Activated CD4-positive, alpha-beta T cell treated with anti-CD3 and anti-CD28 coated beads for 1 hour (primary cell): ENCODE results near the gene TXNL4A.

Source experiments
- DNase-seq: peaks from one replicate; pipeline ENCODE4 v3.0.0-alpha.2; 2020

TXNL4A gene

DNA sequence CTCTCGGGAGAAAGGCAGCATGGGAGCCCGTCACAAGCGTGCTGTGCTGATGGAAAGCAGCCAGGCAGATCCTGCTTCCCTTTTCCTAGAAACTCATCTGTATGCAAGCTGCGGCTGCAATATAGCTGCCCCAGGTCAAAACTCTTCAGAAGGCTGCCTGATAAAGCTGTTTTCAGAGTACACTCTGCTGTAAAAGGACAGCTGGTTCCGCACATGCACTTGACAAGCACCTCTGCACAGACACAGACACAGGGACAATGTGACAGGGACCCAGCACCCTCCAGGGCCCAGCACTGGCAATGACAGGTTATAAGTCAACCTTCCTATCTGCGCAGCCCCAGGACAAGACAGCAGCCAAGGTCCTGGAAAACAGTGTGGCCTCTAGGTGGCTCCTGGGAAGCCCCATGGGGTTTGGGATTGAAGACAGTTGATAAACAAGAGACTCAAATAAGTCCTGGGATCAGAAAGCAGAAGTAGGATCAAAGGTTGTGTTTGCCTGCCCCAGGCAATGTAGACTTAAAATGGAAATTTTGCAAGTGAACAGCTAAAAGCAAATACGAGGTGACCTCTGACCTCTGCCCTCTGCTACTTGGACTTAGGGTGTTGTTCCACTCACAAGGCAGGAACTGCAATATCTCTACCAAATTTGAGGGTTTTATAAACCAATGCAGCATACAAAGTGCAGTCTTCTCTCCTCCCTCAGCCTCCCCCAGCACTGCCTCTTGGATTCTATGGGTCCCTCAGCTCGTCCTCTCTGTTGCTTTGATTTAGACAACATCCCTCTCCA lies 53.9 kb downstream of the TXNL4A start:
- no peak for DNase-seq

DNA sequence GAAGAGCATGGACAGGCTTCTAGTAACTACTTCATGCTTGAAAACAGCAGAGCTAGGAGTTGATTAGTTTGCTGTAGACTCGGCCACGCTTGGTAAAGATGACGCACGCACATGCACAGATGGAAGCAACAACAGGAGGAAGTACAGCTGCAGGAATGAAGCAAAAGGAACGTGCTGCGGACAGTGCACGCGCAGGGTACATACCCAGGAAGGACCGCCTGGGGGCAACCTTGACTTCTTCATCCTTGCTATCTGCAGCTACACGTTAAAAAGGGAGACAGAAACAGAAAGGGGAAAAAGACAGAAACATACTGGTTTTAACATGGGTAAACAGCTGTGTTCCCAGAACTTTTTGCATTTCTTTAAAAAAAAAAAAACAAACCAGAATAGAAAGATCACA lies 54.6 kb downstream of the TXNL4A start:
- no peak for DNase-seq

DNA sequence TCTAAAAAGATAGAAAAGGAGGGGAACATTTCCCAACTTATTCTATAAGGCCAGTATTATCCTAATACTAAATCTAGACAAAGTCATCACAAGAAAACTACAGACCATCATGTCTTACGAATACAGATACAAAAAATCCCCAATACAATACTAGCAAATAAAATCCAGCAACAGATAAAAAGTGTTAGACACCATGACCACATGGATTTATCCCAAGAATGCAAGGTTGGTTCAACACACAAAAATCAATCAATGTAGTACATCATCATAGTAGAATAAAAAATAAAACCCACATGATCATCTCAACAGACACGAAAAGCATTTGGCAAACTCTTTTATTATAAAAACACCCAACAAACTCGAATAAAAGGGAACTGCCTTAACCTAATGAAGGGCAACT lies 55.5 kb downstream of the TXNL4A start:
- no peak for DNase-seq

DNA sequence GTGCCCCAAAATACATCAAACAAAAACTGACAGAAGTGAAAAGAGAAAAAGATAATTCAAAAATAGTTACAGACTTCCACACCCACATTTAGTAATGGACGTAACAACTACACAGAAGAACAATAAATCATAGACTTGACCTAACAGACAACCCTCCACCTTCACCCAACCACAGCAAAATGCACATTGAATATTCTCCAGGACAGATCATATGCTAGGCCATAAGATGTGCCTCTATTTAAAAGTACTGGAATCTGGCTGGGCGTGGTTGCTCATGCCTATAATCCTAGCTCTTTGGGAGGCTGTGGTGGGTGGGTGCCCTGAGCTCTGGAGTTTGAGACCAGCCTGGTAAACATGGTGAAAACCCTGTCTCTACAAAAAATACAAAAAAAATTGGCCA lies 56.9 kb downstream of the TXNL4A start:
- DNase-seq: no peak

DNA sequence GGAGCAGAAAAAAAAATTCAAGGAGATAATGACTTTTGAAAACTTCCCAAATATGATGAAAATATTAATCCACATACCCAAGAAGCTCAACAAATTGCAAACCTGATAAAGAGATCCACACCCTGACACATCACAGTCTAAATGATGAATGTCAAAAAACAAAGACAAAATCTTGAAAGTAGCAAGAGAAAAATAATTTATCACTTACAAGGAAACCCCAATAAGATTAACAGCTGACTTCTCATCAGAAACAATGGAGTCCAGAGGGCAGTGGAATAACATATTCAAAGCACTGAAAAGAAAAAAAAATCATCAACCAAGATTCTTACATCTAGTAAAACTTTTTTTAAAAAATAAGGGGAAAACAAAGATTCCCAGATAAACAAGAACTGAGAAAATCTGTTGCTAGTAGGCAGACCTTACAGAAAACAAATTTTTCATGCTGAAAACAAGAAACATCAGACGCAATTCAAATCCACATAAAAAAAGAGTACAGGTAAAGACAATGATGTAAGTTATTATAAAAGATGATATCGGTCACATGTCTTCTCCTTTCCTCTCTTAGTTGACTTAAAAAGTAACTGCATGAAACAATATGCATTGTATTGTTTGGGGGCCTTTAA lies 58.2 kb downstream of the TXNL4A start:
- DNase-seq: no peak

DNA sequence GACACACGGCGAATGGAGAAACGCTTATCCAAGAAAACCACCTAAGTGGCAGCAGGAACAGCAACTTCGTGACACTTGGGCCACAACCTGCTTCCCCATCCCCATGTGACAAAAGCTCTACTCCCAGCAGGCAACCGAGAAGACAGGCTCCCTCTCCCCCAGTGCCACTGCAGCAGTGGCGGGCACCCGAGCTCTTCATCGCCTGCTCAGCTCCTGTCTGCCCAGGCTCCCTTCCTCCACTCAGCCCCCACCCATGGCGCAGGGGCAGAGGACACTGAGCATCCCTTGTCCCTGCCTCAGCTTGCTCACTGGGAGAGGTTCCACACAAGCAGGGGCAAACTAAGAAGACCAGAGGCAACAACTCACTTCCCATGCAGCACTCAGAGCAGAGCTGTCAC lies 59.8 kb downstream of the TXNL4A start:
- DNase-seq: no peak

DNA sequence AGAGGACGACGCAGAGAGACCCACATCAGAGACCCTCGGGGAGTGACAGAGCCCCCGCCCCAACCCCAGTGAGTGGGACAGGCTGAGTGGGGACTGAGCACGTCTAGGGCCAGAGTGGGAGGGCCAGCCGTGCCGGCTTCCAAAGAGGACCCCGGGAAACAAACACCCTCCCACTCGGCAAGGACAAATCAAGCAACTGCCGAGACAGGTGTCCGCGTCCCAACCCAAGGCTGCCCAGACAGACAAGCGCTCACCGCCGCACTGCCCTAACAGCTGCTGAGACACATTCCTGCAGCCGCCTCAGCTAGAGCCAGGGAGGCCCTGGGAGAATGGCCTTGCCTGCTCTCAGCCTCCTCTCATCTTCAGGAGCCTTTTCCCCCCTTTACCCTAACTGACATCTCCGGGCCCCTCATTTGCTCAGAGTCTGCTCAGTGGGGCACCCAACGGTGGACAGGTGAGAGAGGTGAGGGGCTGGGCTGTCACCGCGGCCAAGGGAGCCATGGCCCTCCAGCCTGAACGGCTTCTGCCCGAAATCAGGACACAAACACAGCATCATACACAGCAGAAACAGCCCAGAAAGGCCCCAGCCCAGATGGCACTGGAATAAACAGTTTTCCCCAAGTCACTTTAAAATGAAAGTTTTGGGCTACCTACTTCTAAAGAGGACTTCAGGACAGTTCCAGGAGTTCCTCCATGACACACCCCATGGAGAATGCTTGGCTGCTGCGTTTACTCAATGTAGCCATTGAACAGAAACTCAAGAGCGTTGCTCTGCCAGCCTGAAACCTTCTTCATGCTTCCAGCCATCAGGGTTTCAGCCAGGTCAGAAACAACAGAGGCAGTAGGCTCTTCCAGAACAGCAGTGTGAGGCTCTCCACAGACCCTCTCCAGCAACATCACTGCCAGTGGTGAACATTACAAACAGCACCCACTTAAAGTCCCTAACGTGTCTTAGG lies 60.5 kb downstream of the TXNL4A start:
- DNase-seq: peak; percentile 1

DNA sequence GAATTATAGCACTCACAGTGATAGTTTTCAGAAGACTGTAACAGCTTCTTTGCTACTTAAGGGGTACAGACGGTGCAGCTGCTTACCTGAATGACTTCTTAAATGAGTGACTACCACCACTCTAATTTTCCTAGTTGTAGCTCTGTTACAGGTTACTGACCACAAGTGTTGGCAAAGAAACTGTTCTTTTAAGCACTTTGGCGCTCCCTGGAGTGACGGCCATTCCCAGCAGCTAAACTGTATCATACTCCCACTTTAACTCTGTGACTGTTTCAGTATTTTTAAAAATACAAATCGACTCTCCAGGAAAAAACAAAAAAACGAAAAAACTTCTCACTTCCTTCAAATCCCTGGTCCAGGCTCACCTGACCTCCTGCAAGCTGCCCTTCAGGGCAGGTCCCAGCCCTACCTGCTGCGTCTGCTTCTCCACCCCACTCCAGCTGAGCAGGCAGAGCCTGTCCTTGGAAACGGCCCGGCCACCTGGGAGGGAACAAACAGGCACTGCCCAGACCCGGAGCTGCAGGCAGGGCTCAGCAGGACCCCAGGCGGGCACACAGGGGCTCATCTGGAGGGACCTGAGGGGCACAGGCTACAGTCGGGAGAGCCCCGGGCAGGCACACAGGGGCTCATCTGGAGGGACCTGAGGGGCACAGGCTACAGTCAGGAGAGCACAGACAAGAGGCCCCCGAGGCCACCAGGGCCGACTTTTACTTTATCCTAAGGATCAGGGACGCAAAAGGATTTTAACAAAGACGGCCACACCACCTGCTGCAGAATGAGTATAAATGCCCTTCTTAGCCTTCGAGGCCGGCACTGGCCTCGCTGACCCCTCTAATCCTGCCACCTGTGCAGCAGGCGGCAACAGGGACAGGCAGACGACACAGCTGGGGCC lies 61.4 kb downstream of the TXNL4A start:
- DNase-seq: peak; percentile 5

DNA sequence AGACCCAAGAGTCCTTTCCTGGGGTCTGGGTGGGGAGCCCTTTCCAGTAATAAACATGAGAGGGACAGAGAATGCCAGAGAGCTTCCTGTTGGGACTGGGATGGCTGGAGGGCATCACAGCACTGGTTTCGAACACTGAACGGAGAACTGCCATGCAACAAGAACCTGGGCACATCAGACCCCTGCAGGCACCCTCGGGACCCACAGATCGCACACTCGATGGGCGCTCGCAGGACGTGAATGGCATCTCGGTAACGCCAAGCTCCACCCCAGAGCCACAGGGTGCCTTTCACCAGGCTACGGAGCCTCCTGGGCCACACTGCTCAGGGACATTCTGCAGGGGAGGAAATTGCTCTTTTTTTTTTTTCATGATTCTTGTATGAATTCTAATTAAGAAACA lies 62.1 kb downstream of the TXNL4A start:
- peak; percentile 1 for DNase-seq

DNA sequence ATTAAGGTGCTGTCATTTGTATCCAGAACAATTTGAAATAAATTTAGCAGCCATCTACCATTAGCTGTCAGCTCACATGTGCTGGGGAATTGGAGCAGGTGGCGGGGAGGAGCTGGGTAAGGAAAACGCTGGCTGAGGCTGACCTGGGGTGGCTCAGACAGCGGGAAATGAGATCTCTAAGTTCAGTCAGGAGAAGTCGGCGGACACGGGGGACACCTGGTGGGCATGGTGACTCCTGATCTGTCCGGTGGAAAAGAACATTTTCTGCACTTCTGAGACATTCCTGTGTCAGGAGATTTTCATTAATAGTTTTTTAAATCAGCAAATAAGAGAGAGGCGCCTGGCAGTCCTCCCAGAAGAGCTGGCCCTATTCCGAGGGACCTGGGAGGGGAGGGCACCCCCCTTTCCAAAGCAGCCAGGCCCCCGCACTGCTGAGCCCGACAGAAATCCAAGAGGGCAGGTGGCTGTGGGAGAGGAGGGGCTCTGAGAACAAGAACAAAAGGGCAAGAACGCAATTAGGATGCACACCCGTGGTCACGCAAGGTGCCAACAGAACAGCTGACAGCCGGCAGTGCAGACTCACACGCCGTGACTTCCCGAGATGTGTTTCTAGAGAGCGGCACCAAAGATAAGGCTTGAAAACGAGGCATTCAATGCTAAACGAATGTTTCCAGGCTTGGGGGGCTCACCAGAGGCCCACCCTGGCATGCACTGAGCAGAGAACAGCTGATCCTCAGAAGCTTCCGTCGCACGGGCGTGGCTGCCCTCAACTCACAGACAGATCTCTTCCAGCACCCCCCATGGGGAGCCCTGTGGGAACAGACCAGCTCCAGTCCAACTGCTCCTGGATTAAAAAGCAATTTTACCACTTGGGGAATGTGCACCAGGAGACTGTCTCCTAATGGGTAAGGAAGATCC lies 63.3 kb downstream of the TXNL4A start:
- DNase-seq: peak; percentile 5

DNA sequence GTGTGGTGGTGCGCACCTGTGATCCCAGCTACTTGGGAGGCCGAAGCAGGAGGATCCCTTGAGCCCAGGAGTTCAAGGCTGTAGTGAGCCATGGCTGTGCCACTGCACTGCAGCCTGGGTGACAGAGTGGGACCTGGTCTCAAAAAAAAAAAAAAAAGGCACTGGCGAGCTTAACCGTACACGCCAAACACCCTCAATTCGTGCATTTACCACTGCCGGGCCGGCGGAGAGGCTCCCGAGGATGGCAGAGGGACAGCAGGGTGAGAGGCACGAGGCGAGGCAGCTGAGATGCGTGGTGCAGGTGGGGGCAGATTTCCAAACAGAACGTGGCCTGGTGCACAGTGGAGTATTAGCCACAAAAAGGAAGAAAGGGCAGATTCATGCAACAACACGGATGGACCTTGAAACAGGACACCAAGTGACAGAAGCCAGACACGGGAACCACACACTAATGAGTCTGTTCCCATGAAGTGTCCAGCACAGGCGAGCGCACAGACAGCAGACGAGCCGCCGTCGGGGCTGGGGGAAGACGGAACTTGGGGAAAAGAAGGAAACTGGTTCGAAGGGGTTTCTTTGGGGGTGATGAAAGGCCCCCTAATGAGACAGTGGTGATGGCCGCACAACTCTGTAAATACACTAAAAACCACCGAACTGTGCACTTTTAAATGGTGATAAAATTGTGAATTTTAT lies 64.3 kb downstream of the TXNL4A start:
- DNase-seq: no peak

DNA sequence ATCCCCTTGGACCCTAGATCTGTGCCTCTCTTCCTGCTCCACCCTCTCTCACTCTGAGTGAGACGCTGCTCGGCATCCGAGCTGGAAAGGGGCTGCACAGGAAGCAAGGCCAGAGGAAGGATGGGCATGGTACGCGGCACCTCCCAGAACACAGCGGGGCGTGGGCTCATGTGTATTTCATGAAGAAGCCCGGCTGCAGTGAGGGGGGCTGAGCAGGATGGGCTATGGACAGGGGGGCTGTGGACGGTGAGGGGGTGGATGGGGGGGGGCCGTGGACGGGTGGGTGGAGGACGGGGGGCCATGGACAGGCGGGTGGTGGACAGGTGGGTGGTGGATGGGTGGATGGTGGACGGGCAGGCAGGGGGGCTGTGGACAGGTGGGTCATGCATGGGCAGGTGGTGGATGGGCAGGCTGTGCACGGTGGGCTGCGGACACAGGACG lies 65.4 kb downstream of the TXNL4A start:
- peak; percentile 4 for DNase-seq

DNA sequence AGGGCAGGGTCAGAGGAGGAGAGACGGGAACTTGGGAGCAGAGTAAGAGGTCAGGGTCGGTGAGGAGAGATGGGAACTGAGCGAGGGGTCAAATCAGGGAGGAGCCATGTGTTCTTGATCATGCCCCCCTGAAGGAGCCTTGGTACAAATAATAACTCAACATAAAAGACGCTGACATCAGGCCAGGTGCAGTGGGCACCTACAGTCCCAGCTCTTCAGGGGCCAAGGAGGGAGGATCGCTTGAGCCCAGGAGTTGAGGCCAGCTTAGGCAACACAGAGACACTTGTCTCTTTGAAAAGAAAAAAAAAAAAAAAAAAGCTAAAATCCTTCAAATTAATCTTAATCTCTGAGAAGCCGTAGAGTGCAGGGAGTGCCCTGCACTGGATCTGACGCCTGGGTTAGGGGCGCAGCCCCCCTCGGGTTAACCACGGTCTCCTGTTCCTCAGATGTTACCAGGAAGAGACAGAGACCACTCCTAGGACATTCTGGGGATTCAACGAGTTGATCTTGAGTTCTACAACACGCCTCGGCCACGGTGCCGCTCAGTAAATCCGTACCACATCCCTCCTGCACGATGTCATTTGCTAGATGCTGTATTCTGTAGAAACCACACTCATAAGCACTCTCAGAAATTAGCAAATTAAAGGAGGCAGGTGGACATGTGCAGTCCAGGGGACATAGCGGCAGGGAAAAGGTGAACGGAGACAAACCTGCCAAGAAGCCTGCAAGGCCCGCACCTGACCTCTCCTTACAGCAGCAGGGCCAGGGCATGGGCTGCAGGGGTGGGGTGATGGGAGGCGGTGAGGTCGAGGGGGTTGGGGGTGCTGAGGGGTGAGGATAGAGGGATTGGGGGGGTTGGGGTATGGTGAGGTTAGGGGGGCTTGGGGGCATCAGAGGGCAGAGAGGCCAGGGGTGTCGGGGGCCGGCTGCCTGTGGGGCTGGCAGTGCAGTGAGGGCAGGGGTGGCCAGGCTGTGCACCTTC lies 66.1 kb downstream of the TXNL4A start:
- peak; percentile 6 for DNase-seq
